PC-9 (cell line): ENCODE measurements around the gene TBPL1. TPM values are rescaled to one million over a fixed set of nuclear protein-coding genes. Genes with fewer than 3 reads are reported as not detected.
"Not testable (repeated sequence)": the region's sequence is repeated elsewhere in the genome, so short reads cannot be mapped to it uniquely, and the experiment has no call there.

ENCODE experiments used
- BruUV-seq: library from RNA; stranded (reverse); fragments of 400-500 nt; replicated peaks from 2 replicates; lab custom pipeline; 2021; lab: Mats Ljungman, UMichigan
- CTCF ChIA-PET: fragments of 300-600 bp; sonication (Branson Sonifier 250); formaldehyde crosslinking; loops from one replicate; lab custom pipeline; 2022; ENCODE audit warnings: antibody characterized with exemption; lab: Charles Lee
- POLR2A ChIA-PET: fragments of 300-600 bp; sonication (Branson Sonifier 250); formaldehyde crosslinking; loops from one replicate; lab custom pipeline; 2022; ENCODE audit warnings: antibody characterized with exemption; ENCODE audit not compliant: unreplicated experiment; lab: Charles Lee
- DNase-seq, 2 experiments: peaks; one replicate each; pipeline versions ENCODE4 v3.0.0 to v3.0.0-alpha.2; 2015 to 2022; ENCODE audit warnings: mixed read lengths in 1 of 2
- H2AFZ ChIP-seq: fragments of 200-600 bp; sonication (generic); 2 replicates; pipeline ENCODE4 v1.8.1; 2017; ENCODE audit warnings: antibody characterized with exemption
- H3F3A ChIP-seq: fragments of 200-600 bp; sonication (generic); 2 replicates; pipeline ENCODE4 v1.8.1; 2017; ENCODE audit warnings: antibody characterized with exemption, mild to moderate bottlenecking, low read depth; ENCODE audit not compliant: insufficient read depth
- H3K27ac ChIP-seq: fragments of 200-600 bp; sonication (generic); 2 replicates; pipeline ENCODE4 v1.6.1; 2016; ENCODE audit warnings: mixed run types
- H3K27me3 ChIP-seq: fragments of 200-600 bp; sonication (generic); 2 replicates; pipeline ENCODE4 v1.6.1; 2016; ENCODE audit warnings: low read depth, mixed run types; ENCODE audit not compliant: insufficient read depth
- H3K36me3 ChIP-seq: fragments of 200-600 bp; sonication (generic); 2 replicates; pipeline ENCODE4 v1.6.1; 2016; ENCODE audit warnings: low read depth, mixed run types
- H3K4me1 ChIP-seq: fragments of 200-600 bp; sonication (generic); replicated peaks from 2 replicates; pipeline ENCODE4 v1.6.1; 2016; ENCODE audit warnings: mixed run types; ENCODE audit not compliant: insufficient read depth
- H3K4me2 ChIP-seq: fragments of 200-600 bp; sonication (generic); 2 replicates; pipeline ENCODE4 v1.6.1; 2017; ENCODE audit warnings: mixed run types
- H3K4me3 ChIP-seq: fragments of 200-600 bp; sonication (generic); 2 replicates; pipeline ENCODE4 v1.6.1; 2016; ENCODE audit warnings: mixed run types
- H3K79me2 ChIP-seq: fragments of 200-600 bp; sonication (generic); 2 replicates; pipeline ENCODE4 v1.6.1; 2017; ENCODE audit warnings: low read depth, mixed run types
- H3K9me2 ChIP-seq: fragments of 200-600 bp; sonication (generic); 2 replicates; pipeline ENCODE4 v1.8.1; 2017; ENCODE audit warnings: mild to moderate bottlenecking; ENCODE audit not compliant: insufficient read depth
- H3K9me3 ChIP-seq: fragments of 200-600 bp; sonication (generic); 2 replicates; pipeline ENCODE4 v1.8.1; 2016; ENCODE audit warnings: low read depth; ENCODE audit not compliant: insufficient read depth
- H4K20me1 ChIP-seq: fragments of 200-600 bp; sonication (generic); 2 replicates; pipeline ENCODE4 v1.8.1; 2017; ENCODE audit not compliant: insufficient read depth
- CTCF ChIP-seq: fragments of 200-600 bp; sonication (generic); conservative IDR thresholded peaks from 2 replicates; pipeline ENCODE4 v1.6.1; 2017; ENCODE audit warnings: mixed run types, antibody characterized with exemption, mild to moderate bottlenecking, moderate library complexity
- EZH2 ChIP-seq: fragments of 200-600 bp; sonication (generic); IDR thresholded peaks from 2 replicates; pipeline ENCODE4 v1.8.0; 2017; ENCODE audit warnings: antibody characterized with exemption, low read depth
- intact Hi-C: fragments of 100-400 bp; cut with micrococcal nuclease; formaldehyde crosslinking; loops from one replicate; pipeline ENCODE4 v1.10.0; 2022; ENCODE audit not compliant: unreplicated experiment
- total RNA-seq: library from RNA; stranded (reverse); gene quantifications from 2 replicates; pipeline ENCODE4 v1.2.3, GENCODE V29; 2021

The TBPL1 gene
- total RNA-seq, 1 experiment from 2014 or later, result 21.7 TPM

- H4K20me1 ChIP-seq, result no peaks in the 10 kb centered on the region
- TF ChIP-seq EZH2, result no peak
- TF ChIP-seq CTCF, result no peak
- H3F3A ChIP-seq, result no peaks in the 10 kb centered on the region
- no peaks in the 10 kb centered on the region for H3K79me2 ChIP-seq
- no peaks in the 10 kb centered on the region for H3K4me1 ChIP-seq
- no peak overlapping the region for H3K27ac ChIP-seq
- ChIA-PET CTCF (no interaction called here), POLR2A (no interaction called here)
- no peak overlapping the region for H3K4me2 ChIP-seq
- H3K9me3 ChIP-seq, result no peaks in the 10 kb centered on the region
- H3K9me2 ChIP-seq, result no peaks in the 10 kb centered on the region
- no peak overlapping the region for H3K4me3 ChIP-seq
- H3K27me3 ChIP-seq, result no peaks in the 10 kb centered on the region
- H3K36me3 ChIP-seq, result no peaks in the 10 kb centered on the region
- intact Hi-C loops, result loop anchor here (5.0 to 10.0 kb wide), 4 partner anchors 175 to 1385 kb away; partner anchors contain the start of gene TAAR9
- no peak for DNase-seq
- no TSS peak for BruUV-seq
- no peak overlapping the region for H2AFZ ChIP-seq
Observed at GRCh38 chr6:133919362-133919761, 33.7 kb upstream of the TBPL1 start.

- Histone ChIP-seq H3K4me1 (no peaks in the 10 kb centered on the region), H3K4me2 (no peak overlapping the region), H3K9me3 (no peaks in the 10 kb centered on the region), H4K20me1 (no peaks in the 10 kb centered on the region), H3K9me2 (no peaks in the 10 kb centered on the region), H3K79me2 (no peaks in the 10 kb centered on the region), H3F3A (no peaks in the 10 kb centered on the region), H3K27ac (no peak overlapping the region), H3K4me3 (no peak overlapping the region), H3K27me3 (no peaks in the 10 kb centered on the region), H3K36me3 (no peaks in the 10 kb centered on the region), H2AFZ (no peak overlapping the region)
- ChIA-PET POLR2A (no interaction called here), CTCF (interaction anchor here (0.8 to 1.3 kb wide), 2 partner anchors 175 to 1091 kb away, joined by 3 to 12 read pairs; no protein-coding TSS in a partner anchor)
- no TSS peak for BruUV-seq
- DNase-seq, result peak; percentile 59 to 74
- TF ChIP-seq CTCF, result peak; percentile 87
- TF ChIP-seq EZH2, result no peak
- intact Hi-C loops, result loop anchor here (1.0 kb wide), 1 partner anchor 958 kb away; no protein-coding TSS in a partner anchor
Observed at GRCh38 chr6:133921249-133921859, 31.7 kb upstream of the TBPL1 start.

DNA sequence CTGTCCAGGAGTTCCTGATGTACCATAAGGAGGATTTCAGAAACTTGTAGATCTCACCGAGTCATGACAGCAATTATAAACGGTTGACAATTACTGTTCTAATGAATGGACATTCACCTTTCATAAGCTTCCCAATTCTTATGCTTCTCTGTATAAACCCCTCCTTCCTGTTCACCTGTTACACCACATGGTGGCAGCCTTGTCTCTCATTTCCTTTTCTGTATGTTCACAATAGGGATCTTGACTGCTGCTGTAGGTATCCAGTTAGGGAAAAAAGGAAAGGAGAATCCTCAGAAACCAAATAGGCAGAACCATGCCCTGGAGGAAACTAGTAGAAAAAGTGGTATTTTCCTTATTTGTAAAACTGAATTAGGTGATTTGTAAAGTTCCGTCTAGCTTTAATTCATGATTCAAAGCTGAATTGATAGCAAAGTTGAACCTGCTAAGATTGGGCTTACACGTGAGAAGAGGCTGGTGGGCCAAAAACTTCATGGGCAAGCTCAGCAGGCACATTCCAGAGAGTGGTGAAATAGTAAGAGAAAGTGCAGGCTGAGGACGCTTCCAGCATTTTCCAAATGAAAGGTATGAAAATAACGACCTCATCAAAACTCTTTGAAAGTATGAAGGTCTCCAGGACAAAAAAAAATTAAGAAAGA lies 29.0 kb upstream of the TBPL1 start:
- CTCF ChIA-PET, result interaction anchor here (0.6 to 2.8 kb wide), 11 partner anchors 25 to 953 kb away, joined by 3 to 63 read pairs (median 5); no protein-coding TSS in a partner anchor
- Histone ChIP-seq H3K36me3 (no peaks in the 10 kb centered on the region), H3F3A (no peaks in the 10 kb centered on the region; the same call in 1 of the 2 replicates), H2AFZ (no peak overlapping the region), H3K4me2 (no peak overlapping the region), H3K27ac (no peak overlapping the region), H3K9me2 (no peaks in the 10 kb centered on the region), H3K4me3 (no peak overlapping the region), H3K27me3 (no peaks in the 10 kb centered on the region), H3K79me2 (no peaks in the 10 kb centered on the region), H3K9me3 (no peaks in the 10 kb centered on the region), H4K20me1 (no peaks in the 10 kb centered on the region), H3K4me1 (no peaks in the 10 kb centered on the region)
- TF ChIP-seq EZH2, result no peak
- peak; percentile 98 for TF ChIP-seq CTCF
- no TSS peak for BruUV-seq
- intact Hi-C loops, result loop anchor here (1.0 to 2.0 kb wide), 5 partner anchors 49 to 1017 kb away; no protein-coding TSS in a partner anchor
- POLR2A ChIA-PET, result interaction anchor here (0.6 kb wide), 2 partner anchors 16 to 173 kb away, joined by 3 to 4 read pairs; no protein-coding TSS in a partner anchor
- peak; percentile 58 to 66 for DNase-seq

DNA sequence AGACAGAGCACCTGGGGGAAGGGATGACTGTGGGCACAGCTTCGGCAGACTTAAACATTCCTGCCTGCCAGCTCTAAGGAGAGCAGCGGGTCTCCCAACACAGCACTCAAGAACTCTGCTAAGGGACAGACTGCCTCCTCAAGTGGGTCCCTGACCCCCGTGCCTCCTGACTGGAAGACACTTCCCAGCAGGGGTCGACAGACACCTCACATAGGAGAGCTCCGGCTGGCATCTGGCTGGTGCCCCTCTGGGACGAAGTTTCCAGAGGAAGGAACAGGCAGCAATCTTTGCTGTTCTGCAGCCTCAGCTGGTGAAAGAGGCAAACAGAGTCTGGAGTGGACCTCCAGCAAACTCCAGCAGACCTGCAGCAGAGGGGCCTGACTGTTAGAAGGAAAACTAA lies 21.8 kb upstream of the TBPL1 start:
- DNase-seq, H3F3A ChIP-seq, POLR2A ChIA-PET, H3K36me3 ChIP-seq, H3K4me1 ChIP-seq, H3K4me2 ChIP-seq, H3K4me3 ChIP-seq, BruUV-seq, H3K9me2 ChIP-seq, H3K9me3 ChIP-seq, H3K27me3 ChIP-seq, H4K20me1 ChIP-seq, H2AFZ ChIP-seq, H3K27ac ChIP-seq, H3K79me2 ChIP-seq, intact Hi-C loops: not testable (repeated sequence)
- CTCF ChIA-PET, result interaction anchor here (1.0 kb wide), 1 partner anchor 166 kb away, joined by 3 read pairs; no protein-coding TSS in a partner anchor

- intact Hi-C loops, H3K79me2 ChIP-seq, H3K4me1 ChIP-seq, DNase-seq, H3K27me3 ChIP-seq, H3K9me2 ChIP-seq, H2AFZ ChIP-seq, H3K4me2 ChIP-seq, CTCF ChIA-PET, H3K9me3 ChIP-seq, H3K36me3 ChIP-seq, POLR2A ChIA-PET, BruUV-seq, H3K27ac ChIP-seq, H3K4me3 ChIP-seq, H3F3A ChIP-seq, H4K20me1 ChIP-seq: not testable (repeated sequence)
Observed at GRCh38 chr6:133936352-133936751, 16.7 kb upstream of the TBPL1 start.
